Memory B cell (primary cell): ENCODE measurements around the gene CCDC57.

Experiments
- ATAC-seq: fragments of 150-1000 bp; cut with Tn5 transposase; 2 replicates; pipeline ENCODE4 v1.10.0; 2021; ENCODE audit warnings: low read depth, mild to moderate bottlenecking, moderate library complexity
- DNase-seq, 2 donors: peaks; one replicate each; pipeline ENCODE4 v3.0.0; 2022; ENCODE audit warnings: low spot score in 2 of 2
- H3K27ac Mint-ChIP-seq: one replicate; pipeline ENCODE4 v1.8.0; 2022; ENCODE audit warnings: mild to moderate bottlenecking, moderate library complexity, mixed read lengths
- H3K27me3 Mint-ChIP-seq: one replicate; pipeline ENCODE4 v1.8.0; 2022; ENCODE audit warnings: mixed read lengths
- H3K36me3 Mint-ChIP-seq: one replicate; pipeline ENCODE4 v1.8.0; 2022; ENCODE audit warnings: mild to moderate bottlenecking, mixed read lengths
- H3K4me1 Mint-ChIP-seq: one replicate; pipeline ENCODE4 v1.8.0; 2022; ENCODE audit warnings: mixed read lengths
- H3K4me3 Mint-ChIP-seq: one replicate; pipeline ENCODE4 v1.8.0; 2022; ENCODE audit warnings: mild to moderate bottlenecking, moderate library complexity, mixed read lengths
- H3K9me3 Mint-ChIP-seq: one replicate; pipeline ENCODE4 v1.8.0; 2022; ENCODE audit warnings: mixed read lengths

Gene CCDC57

GRCh38 chr17:82250868-82251500, 38.3 kb upstream of the CCDC57 start:
- no peaks in the 10 kb centered on the region for H3K9me3 Mint-ChIP-seq
- no peak overlapping the region for H3K4me3 Mint-ChIP-seq
- H3K4me1 Mint-ChIP-seq, result peaks cover 2% of the 10 kb centered on the region
- peaks cover 30% of the 10 kb centered on the region for H3K36me3 Mint-ChIP-seq
- peak overlapping the region; percentile 77 for H3K27ac Mint-ChIP-seq
- DNase-seq (no peak), ATAC-seq (no peak)
- H3K27me3 Mint-ChIP-seq, result no peaks in the 10 kb centered on the region

GRCh38 chr17:82249896-82250581, 37.4 kb upstream of the CCDC57 start:
- Mint-ChIP-seq H3K27me3 (no peaks in the 10 kb centered on the region), H3K36me3 (peaks cover 24% of the 10 kb centered on the region), H3K4me3 (no peak overlapping the region), H3K9me3 (no peaks in the 10 kb centered on the region), H3K27ac (no peak overlapping the region), H3K4me1 (peaks cover 2% of the 10 kb centered on the region)
- DNase-seq (no peak), ATAC-seq (no peak)

DNA sequence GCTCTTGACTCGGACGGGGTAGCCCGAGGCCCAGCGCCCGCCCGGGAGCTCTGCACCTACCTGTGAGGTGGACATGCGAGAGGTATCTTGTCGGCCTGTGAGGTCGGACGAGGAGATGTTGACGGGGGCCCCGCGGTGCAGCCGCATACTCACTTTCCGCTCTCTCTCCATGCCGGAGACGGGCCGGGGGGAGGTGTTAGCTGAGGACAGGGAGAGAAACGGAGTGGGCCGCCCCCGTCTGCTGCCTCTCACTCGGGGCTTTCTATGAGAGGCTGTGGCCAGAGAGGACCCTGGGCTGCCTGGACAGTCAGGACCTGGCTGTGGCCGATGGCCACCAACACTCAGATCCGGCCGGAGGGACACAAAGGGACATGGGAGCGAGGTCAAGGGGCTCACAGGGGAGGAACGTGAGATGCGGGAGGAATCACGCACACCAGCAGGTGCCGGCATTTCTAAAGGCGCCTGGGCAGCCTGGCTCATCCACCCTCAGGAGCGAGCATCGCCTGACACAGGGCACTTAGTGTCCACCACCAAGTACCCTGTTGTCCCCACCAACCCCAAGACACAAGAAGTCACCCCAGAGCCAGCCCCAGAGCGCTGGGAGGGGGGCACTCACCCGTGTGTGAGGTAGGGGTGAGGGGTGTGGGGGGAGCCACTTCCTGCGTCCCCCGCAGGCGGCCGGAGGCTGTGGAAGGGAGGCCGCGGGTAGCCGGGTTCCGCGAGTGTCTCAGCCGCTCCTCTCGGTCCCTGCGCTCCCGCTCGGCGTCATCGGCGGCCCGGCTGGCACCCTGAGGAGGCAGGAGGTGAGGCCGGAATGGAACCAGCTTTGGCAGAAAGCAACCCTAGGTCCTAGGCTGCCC, 36.4 kb upstream of the CCDC57 start:
- DNase-seq (no peak), ATAC-seq (no peak)
- Mint-ChIP-seq H3K27me3 (no peaks in the 10 kb centered on the region), H3K36me3 (peaks cover 33% of the 10 kb centered on the region), H3K4me3 (no peak overlapping the region), H3K4me1 (peaks cover 2% of the 10 kb centered on the region), H3K27ac (no peak overlapping the region), H3K9me3 (no peaks in the 10 kb centered on the region)

DNA sequence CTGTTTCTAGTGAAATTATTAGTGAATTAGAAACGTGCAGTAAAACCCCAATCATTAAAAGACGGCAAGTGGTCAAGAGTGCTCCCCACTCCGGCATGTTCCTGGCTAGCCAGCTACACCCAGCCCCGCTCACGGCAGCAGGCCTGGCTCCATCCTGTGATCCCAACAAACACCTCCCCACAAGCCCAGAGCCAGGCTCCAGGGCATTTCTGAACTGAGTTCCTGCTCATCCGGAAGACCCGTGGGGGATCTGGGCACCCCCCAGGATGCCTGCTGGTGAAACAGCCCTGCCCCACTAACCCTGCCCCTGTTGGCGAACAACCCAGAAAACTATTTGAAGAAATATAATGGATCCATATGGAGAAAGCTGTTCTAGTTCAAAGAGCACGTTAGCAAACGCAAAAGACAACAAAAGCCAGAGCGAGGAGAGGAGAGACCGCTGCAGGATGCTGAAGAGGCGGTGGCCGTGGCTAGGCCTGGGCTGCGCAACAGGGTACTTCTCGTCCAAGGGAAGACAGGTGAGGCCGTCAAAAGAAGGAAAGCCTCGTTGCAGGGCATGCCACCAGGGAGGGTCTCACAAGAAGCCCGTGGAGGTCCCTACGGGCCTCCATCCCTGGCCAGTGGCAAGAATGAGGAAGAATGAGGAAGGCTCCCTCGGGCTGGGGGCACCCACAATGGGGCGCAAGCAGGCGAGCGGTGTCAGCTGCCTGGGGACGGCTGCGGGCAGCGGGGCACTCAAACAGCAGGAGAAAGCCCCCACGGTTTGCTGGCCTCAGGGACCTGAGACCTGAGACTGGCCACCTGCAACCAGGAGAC, 35.4 kb upstream of the CCDC57 start:
- DNase-seq, result no peak
- Mint-ChIP-seq H3K36me3 (peaks cover 33% of the 10 kb centered on the region), H3K4me1 (peaks cover 2% of the 10 kb centered on the region), H3K27ac (no peak overlapping the region), H3K9me3 (no peaks in the 10 kb centered on the region), H3K4me3 (no peak overlapping the region), H3K27me3 (no peaks in the 10 kb centered on the region)
- ATAC-seq, result no peak

- no peak overlapping the region for H3K4me3 Mint-ChIP-seq
- no peak overlapping the region for H3K27ac Mint-ChIP-seq
- no peak for ATAC-seq
- no peak for DNase-seq
- peaks cover 30% of the 10 kb centered on the region for H3K36me3 Mint-ChIP-seq
- H3K27me3 Mint-ChIP-seq, result no peaks in the 10 kb centered on the region
- H3K9me3 Mint-ChIP-seq, result no peaks in the 10 kb centered on the region
- peaks cover 7% of the 10 kb centered on the region for H3K4me1 Mint-ChIP-seq
Measured at GRCh38 chr17:82247182-82247823, 34.7 kb upstream of the CCDC57 start.

GRCh38 chr17:82246365-82247181, 33.9 kb upstream of the CCDC57 start:
- Mint-ChIP-seq H3K27me3 (no peaks in the 10 kb centered on the region), H3K4me1 (peaks cover 13% of the 10 kb centered on the region), H3K9me3 (no peaks in the 10 kb centered on the region), H3K36me3 (peaks cover 28% of the 10 kb centered on the region), H3K4me3 (no peak overlapping the region), H3K27ac (no peak overlapping the region)
- no peak for ATAC-seq
- DNase-seq, result no peak

- Mint-ChIP-seq H3K4me1 (peaks cover 17% of the 10 kb centered on the region), H3K27me3 (no peaks in the 10 kb centered on the region), H3K4me3 (no peak overlapping the region), H3K9me3 (no peaks in the 10 kb centered on the region), H3K36me3 (peaks cover 26% of the 10 kb centered on the region), H3K27ac (no peak overlapping the region)
- DNase-seq (no peak), ATAC-seq (no peak)
Measured at GRCh38 chr17:82246040-82246364, 33.4 kb upstream of the CCDC57 start.

DNA sequence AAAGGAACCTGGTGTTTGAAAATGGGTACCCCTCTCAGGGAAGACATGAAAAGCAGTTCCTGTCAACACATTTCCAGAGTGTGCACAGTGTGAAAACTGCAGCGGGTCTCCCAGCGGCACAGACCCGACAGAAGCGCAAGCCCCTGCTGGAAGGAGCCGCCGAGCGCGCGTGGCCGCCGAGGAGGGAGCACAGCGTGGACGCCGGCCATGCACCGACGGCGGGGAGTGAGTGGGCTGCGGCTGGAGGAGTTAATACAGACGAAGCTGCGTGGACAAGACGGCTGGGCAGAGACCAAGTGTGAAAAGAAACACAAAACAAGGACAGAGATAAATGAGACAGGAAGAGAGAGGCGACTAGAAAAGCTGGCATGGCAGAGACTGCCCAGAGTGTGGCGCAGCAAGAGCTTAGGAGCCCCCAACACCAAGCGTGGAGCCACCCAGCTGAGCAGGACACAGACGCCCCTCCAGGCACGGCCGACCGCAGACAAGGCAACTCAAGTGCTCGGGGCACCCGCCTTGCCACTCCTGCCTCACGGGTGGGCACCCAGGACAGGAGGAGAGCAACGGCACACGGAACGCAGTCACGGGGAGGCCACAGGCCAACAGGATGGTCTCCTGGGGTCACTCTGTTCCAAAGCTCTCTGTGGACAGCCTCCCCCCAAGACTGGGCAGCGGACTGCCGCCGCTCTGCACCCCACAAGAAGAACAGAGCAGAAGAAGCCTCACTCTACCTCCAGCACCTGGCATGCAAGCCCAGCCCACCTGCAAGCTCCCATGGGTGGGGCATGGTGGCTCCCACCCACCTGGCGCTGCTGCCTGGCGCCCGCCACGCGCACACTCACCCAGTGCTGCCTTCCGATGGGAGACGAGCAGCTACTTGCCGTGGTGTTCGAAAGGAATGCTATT, 32.7 kb upstream of the CCDC57 start:
- H3K36me3 Mint-ChIP-seq, result peaks cover 25% of the 10 kb centered on the region
- DNase-seq (no peak), ATAC-seq (no peak)
- H3K27ac Mint-ChIP-seq, result peak overlapping the region; percentile 85
- no peak overlapping the region for H3K4me3 Mint-ChIP-seq
- no peaks in the 10 kb centered on the region for H3K27me3 Mint-ChIP-seq
- no peaks in the 10 kb centered on the region for H3K9me3 Mint-ChIP-seq
- peaks cover 21% of the 10 kb centered on the region for H3K4me1 Mint-ChIP-seq

DNA sequence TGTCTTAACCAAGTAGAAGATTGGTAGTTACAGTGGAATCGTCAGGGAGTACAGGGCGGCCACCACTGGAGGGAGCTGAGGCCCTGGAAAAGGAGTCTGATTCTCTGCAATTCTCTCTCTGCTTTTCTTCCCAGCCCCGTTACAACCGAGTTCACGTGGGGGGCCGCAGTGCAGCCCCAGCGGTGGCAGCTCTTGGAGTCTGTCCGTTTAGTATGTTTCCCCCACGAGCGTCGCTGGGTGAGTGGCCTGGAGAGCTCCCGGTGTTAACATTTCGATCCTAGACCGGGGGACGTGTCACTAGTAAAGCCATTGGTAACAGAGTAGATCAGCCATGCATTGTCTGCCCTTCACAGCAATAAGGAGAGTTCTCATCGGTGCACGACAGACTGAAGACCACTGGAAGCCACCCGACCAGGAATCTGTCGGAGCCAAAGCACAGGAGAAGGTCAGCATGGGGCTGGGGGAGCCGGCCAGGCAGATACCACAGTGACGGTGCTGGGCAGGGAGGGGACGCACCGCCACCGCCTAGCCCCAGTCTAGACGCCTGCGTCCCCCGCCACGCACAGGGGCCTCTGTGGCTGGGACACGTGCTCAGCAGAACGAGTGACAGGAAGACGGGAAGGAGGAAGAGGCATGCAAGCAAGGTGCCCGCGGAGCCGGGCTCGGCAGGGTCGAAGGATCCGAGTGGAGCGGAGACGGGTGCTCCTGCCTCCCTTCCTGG, 31.9 kb upstream of the CCDC57 start:
- ATAC-seq (no peak), DNase-seq (no peak)
- Mint-ChIP-seq H3K4me1 (peaks cover 25% of the 10 kb centered on the region), H3K4me3 (no peak overlapping the region), H3K36me3 (peaks cover 25% of the 10 kb centered on the region), H3K9me3 (no peaks in the 10 kb centered on the region), H3K27me3 (no peaks in the 10 kb centered on the region), H3K27ac (peak overlapping the region; percentile 85)

DNA sequence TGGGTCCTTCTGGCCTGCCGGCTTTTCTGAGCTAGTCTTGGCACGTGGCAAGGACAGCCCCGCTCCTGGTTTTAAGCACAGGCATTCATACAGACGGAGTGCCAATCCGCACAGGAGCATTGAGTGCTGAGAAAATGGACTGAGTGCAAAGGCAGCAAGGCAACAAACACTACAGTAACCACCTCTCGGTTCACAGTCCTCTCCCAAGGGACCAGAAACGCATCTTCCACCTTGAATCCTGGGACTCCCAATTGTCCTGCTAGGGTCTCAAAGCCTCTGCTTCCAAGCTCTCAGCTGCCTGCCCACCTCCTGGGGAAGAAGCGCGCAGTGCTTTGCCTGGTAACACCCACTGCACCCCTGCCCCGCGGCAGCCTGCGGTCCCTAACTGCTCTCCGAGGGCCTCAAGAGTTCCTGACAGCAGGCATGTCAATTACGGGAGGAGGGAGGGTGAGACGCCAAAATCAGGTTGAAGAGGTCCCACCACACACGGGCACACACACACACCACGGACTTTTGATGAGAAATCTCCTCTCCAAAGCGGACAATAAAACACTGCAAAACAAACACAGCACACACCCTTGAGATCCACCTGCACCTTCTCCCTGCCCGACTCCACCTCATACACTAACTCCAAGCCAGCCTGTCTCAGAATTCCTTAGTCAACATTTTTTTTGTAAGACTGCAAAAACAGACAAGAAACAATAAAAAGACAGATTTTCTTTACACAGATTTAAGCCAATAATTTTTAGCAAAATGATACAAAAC, 31.2 kb upstream of the CCDC57 start:
- ATAC-seq (no peak), DNase-seq (no peak)
- Mint-ChIP-seq H3K4me3 (peak overlapping the region; percentile 18), H3K9me3 (no peaks in the 10 kb centered on the region), H3K27me3 (no peaks in the 10 kb centered on the region), H3K4me1 (peaks cover 30% of the 10 kb centered on the region), H3K27ac (no peak overlapping the region), H3K36me3 (peaks cover 25% of the 10 kb centered on the region)

DNA sequence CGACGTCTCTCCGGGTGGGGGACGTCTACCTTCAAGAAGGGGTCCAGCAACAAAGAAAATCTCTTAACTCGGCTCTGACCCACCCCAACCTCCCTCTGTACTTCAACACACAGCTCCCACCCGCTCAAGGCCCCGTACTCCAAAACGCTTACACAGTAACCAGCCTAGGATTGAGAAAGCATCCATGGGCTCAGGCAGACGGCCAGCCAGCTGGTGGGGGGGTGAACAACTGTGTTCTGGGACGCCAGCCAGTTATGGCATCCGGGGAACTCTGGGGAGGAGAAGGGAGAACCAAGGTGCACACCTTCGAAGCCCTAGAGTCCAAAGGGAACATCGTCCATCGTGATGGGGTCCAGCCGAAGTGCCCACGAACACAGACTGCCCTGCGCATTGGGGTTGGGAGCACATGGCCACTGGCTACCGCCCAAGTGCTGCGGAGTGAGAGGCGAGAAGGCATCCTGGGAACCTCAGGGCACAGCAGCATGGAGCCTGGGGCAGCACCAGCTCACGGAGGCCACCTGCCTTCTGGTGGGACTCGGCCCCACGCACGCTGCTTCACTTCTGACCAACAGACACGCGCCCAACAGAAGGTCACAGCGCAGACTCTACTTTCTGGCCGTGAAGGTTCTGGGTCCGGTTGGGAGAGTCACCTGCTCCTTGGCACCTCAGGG, 30.5 kb upstream of the CCDC57 start:
- Mint-ChIP-seq H3K27me3 (no peaks in the 10 kb centered on the region), H3K27ac (peak overlapping the region; percentile 58), H3K36me3 (peaks cover 24% of the 10 kb centered on the region), H3K4me3 (no peak overlapping the region), H3K9me3 (no peaks in the 10 kb centered on the region), H3K4me1 (peaks cover 34% of the 10 kb centered on the region)
- ATAC-seq (no peak), DNase-seq (no peak)
